HG02938 (cell line): ENCODE measurements around the gene CES3.

ENCODE experiments used
- ATAC-seq: cut with Tn5 transposase; IDR thresholded peaks from one replicate; pipeline ENCODE4 v1.9.1; 2021; ENCODE audit warnings: mild to moderate bottlenecking, moderate library complexity; ENCODE audit not compliant: unreplicated experiment

The CES3 gene, protein sequence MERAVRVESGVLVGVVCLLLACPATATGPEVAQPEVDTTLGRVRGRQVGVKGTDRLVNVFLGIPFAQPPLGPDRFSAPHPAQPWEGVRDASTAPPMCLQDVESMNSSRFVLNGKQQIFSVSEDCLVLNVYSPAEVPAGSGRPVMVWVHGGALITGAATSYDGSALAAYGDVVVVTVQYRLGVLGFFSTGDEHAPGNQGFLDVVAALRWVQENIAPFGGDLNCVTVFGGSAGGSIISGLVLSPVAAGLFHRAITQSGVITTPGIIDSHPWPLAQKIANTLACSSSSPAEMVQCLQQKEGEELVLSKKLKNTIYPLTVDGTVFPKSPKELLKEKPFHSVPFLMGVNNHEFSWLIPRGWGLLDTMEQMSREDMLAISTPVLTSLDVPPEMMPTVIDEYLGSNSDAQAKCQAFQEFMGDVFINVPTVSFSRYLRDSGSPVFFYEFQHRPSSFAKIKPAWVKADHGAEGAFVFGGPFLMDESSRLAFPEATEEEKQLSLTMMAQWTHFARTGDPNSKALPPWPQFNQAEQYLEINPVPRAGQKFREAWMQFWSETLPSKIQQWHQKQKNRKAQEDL

DNA sequence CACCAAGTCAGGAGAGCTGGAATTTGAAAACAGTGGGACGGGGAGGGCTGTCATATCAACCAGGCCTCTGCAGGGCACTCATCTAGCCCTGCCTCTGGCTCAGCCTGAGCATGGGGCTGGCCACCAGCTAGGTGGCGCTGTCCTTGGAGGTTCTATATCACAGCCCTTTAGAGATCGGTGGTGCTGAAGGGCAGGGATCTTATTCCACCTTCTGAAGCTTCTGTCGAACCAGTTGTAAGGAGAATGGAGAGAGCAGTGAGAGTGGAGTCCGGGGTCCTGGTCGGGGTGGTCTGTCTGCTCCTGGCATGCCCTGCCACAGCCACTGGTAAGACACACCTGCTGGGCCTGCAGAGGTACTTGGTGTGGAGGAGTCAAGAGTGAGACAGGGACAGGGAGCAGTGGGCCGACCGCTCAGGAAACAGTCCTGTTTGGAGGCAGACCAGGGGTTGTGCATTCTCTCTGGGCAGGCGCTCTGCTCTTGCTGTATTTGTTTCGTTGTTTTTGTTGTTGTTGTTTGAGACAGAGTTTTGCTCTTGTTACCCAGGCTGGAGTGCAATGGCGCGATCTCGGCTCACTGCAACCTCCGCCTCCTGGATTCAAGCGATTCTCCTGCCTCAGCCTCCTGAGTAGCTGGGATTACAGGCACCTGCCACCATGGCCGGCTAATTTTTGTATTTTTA, at the start of gene CES3:
Gene CES3, plus strand, starts transcription at position 202 of the 680 bp plus-strand sequence. Its CDS starts 42 bp downstream, at position 244.
- ATAC-seq: no peak

DNA sequence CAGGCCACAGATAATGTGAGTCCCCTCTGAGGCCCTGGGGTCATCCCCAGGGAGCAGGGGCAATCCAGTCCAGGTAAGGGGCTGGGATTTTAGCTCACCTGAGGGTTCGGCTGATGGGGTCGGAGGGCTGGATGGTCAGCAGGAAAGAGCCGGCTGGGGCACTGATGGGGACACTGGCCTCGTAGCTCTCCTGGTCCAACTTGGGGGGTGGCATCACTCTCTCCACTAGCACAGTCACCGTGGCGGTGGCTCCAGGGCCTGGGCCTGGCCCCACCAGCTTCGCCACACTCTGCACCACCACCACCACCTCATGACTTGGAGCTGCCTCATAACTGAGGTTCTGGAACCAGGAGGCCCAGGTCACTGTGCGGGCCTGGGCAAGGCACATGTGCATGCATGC, 49.3 kb upstream of the CES3 start:
- no peak for ATAC-seq

DNA sequence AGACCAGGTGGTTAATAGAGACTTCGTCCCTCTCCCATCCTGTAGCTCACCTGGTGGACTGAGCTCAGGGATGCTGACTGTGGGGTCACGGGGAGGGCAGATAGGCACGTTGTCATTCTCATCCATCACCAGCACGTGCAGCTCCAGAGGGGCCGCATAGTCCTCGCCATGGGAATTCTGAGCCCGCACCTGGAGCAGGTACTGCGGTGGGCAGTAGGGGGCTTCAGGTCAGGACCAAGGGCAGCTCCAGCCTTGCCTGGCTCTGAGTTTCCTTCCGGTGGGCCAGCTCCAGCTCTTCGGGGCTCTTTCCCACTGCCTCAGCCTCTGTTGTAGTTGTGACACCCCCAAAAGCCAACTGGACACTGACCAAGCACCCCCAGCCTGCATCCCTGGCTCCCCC, 48.0 kb upstream of the CES3 start:
- no peak for ATAC-seq

DNA sequence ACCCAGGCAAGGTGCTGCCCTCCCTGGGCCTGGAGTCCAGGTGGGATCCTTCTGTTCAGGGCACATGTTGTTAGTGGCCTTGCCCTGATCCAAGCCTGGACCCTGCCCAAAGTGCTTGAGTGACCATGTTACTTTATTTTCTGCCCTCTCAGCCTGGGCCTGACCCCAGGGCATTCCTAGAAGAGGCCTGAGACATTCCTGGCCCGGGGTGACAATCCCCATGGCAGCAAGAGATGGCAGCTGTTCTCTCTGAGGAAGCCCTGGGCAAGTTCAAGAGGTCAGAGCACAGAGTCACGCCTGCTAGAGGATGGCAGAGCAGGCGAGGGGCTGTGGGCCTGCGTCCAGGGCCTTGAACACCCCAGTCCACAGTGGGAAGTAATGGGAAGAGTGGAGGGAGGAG, 47.4 kb upstream of the CES3 start:
- no peak for ATAC-seq

DNA sequence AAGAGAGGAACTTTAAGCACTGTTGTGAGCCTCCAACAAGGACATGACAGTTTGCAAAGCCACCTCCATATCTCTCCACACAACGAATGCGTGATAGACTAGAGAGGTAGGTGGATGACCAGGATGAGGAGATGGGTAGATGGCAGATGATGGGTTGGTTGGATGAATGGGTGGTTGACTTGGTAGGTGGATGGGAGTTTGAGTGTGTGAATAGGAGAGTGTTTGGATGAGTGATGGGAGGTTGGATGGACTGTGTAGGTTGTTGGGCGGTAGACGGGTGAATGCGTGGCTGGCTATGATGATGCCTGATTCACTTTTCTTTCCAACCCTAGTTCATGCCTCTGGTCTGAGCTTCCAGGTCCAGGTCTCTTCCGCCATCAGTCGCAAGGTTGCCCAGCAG, 46.5 kb upstream of the CES3 start:
- ATAC-seq: no peak

DNA sequence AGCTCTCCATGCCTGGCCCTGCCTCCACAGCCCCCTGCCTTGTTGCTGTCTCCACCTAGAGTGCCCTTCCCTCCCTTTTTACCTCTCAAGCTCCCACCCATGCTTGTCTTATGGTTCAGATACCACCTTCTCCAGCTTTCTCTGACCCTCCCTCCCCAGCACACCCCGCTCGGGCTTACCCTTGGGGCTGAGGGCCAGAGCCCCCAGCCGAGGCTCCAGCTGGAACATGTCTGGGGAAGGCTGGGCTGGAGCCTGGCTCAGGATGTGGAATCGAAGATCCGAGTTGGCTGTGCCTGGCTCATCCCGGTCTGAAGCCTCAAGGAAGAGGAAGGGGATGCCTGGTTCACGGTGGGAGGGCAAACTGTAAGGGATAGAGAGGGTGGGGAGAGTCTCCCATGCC, 46.0 kb upstream of the CES3 start:
- no peak for ATAC-seq

DNA sequence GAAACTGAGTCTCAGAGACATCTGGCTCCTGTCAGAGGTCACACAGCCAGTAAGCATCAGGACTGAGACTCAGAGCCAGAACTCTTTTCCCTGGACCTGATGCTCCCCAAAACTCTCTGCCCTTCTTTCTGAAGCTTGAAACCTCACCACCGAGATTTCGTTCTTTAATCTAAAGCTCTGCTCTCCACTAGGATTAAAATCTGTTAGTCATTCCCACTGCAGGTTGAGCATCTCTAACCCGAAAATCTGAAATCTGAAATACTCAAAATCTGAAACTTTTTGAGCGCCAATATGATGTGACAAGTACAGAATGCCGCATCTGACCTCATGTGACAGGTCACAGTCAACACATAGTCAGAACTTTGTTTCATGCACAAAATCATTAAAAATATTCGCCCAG, 44.5 kb upstream of the CES3 start:
- no peak for ATAC-seq

DNA sequence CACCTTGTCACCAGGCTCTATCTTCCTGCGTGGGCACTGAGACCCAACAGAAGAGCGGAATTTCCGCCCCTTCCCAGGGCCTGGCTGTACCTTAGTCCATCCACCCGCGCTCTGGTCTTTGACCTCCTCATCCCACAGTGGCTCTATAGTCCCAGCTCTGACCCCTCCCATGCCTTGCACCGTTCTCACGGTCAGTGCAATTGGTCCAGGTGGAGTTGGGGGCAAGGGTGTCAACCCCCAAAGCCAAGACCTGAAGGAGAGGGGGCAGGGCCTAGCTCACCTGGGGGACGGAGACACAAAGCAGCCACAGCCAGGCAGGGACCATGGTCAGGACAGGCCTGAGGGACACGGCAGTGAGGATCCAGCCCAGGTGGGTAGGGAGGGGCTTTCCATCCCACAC, 43.3 kb upstream of the CES3 start:
- no peak for ATAC-seq

DNA sequence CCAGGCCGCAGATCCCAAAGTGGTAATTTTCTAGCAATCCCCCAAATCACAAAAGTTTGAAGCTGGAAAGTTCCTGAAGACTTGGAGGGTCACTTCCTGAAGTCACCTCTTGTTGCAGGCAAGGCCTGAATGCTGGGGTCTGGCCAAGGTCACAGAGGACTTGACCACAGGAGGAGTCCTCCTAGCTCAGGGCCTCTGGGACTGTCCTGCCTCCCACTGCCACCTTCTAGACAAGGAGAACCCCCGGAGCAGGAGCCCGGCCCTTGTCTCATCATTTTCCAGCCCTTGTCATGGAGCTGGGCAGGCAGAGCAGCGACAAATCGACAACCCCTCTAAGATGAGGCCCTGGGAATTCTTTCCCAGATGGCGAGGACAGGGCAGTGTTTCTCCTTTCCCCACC, 42.7 kb upstream of the CES3 start:
- ATAC-seq: no peak

DNA sequence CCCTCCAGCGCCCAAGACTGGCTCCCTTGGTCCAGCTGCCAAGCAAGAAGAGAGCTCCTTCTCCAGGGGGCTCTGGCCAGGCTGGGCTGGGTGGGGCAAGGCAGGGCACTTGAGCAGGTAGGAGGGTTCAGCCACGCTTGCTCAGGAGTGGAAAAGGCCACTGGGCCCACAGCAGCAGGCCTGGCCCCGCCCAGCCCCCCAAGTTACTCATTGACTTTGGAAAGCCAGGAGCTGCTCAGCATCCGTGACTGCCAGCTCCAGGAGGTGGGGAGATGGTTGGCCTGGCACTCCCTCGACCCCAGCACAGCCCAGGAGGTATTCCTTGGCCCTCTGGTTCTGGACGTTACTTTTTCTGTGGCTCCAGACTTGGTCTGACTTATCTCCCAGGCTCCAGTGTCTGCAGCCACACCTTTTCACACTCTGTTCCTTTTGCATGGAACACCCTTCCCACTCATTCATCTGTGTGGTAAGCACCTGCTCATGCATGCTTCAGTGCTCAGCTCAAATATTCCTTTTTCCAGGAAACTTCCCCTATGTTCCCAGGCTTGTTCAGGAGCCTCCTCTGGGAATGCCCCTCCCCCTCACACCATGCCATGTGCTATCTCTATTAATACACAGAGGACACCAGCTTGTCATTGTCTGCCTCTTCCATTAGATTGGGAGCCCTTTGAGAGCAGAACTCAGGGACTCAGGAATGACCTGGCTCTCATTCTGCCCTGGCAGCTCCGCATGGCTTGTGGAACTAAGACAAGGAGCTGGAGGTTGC, 42.1 kb upstream of the CES3 start, which contains the start of gene CDH16:
Gene CDH16, minus strand, starts transcription at position 83 of the 766 bp plus-strand sequence. CDS start 820 bp downstream, outside the sequence.
- ATAC-seq: no peak

DNA sequence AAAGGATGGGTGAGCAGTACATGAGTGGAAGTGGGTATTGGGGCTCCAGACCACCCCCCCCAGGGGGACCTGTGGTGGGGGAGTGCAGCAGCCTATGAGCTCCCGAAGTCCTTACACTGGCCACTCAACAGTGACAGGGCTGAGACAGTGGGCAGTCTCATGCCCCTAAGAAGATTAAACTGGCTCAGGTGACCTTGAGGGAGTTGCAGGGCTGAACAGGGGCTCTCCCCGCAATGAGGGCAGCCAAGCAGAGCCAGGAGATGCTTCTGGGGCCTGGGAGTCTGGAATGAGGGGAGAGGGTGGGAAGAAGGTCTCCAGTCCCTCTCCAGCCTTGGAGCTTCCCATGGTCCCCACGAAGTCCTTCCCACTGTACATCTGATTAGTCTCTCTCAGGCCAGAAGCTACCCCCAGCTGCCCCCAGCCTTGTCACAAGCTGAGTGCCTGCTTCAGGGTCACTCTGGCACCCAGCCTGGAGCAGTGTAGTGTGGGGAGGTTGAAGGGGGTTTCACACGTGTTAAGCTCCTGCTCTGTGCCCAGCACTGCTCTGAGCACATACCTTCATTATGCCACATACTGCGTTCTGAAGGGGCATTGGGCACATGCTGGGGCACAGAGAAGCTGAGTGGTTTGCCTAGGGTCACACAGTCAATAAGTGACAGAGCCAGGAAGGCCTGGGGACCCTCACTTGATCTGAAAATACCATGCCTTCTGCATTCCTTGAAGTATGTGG, 41.3 kb upstream of the CES3 start:
- no peak for ATAC-seq

DNA sequence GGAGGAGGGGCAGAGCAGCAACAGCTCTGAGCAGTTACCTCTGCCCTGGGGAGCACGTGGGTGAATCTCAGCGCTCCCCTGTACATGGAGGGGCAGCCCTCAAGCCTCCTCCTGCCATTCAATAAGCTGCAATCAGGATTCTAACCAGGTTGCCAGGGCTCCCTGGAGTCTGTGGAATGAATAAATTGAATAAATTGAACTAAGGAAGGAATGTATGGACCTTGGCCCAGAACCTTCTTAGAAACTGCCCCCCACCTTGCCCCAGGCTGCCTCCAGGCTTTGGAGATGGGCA, 40.8 kb upstream of the CES3 start:
- ATAC-seq: no peak

DNA sequence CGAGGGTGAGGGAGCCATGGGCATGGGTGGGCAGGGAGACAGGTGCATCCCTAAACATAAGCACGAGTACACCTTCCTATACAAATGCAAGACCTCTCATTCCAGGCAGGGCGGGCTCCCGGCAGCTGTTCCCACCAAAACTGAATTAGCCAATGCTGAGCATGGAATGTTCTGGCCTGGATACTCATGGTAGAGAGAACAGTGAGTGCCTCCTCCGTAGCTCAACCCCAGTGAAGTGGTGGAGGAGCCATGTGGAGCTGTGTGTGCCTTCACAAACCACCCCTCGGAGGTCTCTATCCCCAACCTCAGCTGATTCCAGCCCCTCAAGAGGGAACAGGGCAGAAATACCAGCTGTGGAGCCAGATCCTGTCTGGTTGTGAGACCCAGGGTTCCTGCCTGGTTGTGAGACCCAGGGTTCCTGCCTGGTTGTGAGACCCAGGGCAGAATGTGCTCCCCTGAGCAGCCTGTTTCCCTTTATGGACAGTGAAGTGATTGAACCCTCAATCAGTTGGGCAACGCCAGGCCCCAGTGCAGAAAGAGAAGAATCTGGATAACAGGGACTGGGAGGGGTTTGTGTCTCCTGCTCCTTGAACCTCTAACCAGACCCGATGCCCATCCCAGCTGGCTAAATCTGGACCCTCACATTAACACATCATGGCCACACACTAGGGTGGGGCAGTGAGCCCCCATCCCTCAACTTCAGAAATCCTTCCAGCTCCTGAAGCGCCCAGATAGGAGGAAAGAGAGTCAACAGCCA, 40.0 kb upstream of the CES3 start:
- no peak for ATAC-seq

DNA sequence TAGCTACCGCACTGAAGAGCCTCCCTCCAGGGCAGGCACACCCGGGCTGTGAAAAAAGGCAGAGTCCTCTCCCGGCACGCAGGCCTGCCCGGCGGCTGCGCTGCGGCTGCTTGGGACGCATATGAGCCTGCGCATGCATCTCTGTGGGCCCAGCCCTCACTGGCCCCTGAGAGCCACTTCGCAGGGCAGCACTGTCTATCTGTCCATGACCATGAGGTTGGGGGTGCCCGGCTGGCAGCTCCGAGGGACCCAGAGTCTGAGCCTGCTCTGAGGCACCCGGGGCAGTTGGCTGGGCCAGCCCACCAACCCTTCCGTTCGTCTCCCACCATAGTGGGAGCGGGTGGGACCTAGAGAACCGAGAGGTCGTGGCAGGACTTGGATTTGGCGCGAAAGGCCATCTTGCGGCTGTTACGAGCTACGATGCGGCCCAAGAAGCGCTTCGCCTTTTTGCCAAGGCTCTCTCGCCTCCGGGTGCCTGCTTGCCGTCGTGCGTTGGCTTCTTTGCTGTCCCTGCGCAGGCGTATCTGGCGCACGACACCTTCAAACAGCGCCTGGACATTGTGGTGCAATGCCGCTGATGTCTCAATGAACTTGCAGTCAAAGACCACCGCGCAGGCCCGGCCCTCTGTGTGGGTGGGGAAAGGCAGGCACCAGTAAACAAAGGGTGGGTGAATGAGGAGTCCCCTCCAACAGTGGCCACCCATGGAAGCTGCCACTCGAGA, 39.2 kb upstream of the CES3 start:
- ATAC-seq: no peak

DNA sequence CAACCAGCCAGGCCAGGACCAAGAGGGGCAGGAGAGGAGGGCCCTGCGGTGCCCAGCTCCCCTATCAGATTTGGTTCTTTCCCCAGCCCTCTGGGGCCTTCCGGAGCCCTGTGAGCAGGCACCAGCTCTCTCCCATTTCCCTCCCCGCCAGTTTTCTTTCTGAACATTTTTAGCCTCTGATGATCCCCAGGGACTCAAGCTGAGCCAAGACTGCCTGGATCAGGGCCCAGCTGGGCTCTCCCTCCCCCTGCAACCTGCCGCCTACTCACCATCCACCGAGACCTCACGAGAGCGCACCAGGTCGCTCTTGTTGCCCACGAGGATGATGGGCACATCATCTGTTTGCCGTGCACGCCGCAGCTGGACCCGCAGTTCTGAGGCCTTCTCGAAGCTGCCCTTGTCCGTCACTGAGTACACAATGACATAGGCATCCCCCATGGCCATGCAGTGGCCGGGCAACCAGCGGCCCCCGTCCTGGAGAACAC, 37.8 kb upstream of the CES3 start:
- no peak for ATAC-seq

DNA sequence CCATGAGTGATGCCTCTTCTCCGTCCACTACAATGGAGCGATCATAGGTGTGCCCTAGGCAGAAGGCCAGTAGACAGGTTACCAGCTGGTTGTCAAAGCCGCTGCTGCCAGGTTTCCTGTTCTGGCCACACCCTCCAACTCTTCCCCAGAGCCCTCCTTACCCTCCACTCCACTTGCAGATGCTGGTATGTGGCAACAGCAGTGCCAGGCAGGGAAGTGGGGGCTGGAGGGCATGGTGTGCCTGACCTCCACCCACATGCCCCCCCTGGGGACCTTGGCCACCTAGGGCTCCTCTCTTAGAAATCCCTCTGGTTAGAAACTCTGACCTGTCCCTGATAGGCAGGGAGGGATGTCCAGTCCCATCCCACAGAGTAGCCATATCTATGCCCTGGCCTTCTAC, 37.2 kb upstream of the CES3 start:
- no peak for ATAC-seq

DNA sequence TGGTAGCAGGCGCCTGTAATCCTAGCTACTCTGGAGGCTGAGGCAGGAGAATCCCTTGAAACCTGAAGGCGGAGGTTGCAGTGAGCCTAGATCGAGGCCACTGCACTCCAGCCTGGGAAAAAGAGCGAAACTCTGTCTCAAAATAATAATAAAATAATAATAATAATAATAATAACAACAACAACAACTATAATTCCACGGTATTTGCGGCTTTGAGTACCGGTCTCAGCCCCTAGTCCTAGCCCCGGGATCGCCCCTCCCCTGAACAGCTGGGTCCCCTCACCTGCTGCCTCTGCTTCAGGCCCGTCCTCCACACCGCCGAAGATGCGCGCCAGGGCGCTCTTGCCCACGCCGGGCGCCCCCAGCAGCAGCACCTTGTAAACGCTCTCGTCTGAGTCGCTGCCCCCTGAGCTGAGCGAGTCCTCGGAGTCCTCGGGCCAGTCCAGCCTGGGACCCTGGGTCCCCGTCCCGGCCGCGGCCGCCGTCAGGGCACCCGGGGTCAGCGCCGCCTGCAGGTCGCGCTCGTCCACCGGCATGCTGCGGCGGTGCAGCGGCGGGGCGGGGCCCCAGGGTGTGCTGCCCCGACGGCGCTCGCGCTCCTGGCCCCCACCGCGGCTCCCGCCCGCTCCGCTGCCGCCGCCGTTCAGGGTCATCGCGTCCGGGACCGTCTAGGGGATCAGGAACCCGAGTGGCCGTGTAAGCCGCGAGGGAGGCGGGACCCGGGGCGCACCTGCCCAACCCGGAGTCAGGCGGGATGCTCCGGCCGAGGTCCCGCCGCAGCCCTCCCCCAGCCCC, 36.3 kb upstream of the CES3 start:
- ATAC-seq: no peak

DNA sequence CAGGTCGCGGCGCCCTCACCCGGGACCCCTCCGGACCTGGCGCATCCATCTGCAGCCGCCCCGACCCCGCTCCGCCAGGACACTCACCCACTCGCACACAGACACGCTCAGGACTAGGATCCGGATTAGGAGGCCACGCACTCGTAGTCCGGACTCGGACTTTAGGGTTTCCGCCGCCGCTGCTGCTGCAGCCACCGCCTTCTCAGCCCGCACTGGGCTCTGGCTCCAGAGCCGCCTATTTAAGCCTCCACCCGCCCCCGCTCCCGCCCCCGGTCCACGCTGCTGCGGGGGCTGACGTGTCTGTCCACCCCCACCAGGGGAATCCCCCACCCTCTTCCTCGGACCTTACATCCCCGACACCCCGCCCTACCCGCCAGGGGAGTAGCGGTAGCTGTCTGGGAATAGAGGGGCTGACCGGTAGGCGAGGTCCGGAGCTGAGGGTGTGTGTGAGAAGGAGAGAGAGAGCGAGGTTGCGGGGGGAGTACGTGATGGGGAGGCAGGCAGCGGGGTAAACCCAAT, 35.7 kb upstream of the CES3 start, which contains the start of gene RRAD:
Gene RRAD, minus strand, starts transcription at position 214 of the 519 bp plus-strand sequence. CDS start 356 bp downstream, outside the sequence.
- no peak for ATAC-seq
